NCI-H69 (cell line): ENCODE data around the gene FAM98C.
"Not testable (repeated sequence)": the region's sequence is repeated elsewhere in the genome, so short reads cannot be mapped to it uniquely, and the experiment has no call there.

Experiments
- DNase-seq: peaks from one replicate; lab custom pipeline; 2025; lab: John Stamatoyannopoulos, UW

Gene FAM98C

DNA sequence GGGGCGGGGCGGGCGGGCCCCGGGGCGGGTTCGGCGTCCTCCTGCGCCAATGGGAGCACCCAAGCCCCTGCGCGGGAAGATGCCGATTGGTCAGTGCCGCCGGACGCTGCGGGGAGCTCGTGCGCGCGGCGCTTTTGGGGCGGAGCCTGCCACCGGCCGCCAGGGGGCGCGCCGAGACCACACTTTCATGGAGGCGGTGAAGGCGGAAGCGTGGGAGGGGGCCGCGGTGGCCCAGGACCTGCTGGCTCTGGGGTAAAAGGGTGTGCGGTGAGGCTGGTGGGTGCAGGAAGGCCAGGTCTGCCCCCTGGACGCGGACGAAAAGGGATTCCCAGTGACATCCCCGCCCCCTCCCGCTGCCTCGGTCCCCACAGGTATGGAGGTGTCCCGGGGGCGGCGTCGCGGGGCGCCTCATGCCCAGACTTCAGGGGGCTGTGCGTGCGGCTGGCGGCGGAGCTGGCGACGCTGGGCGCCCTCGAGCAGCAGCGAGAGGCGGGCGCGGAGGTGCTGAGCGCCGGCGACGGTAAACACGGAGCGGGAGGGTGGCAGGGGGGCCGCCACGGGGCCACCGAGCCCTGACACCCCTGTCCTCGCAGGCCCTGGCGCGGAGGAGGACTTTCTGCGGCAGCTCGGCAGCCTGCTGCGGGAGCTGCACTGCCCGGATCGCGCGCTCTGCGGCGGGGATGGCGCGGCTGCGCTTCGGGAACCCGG, at the start of gene FAM98C:
FAM98C (plus strand) TSS at position 127 of the 708 bp plus-strand sequence; CDS start at position 188, 61 bp downstream.
- DNase-seq, result peak; percentile 98

DNA sequence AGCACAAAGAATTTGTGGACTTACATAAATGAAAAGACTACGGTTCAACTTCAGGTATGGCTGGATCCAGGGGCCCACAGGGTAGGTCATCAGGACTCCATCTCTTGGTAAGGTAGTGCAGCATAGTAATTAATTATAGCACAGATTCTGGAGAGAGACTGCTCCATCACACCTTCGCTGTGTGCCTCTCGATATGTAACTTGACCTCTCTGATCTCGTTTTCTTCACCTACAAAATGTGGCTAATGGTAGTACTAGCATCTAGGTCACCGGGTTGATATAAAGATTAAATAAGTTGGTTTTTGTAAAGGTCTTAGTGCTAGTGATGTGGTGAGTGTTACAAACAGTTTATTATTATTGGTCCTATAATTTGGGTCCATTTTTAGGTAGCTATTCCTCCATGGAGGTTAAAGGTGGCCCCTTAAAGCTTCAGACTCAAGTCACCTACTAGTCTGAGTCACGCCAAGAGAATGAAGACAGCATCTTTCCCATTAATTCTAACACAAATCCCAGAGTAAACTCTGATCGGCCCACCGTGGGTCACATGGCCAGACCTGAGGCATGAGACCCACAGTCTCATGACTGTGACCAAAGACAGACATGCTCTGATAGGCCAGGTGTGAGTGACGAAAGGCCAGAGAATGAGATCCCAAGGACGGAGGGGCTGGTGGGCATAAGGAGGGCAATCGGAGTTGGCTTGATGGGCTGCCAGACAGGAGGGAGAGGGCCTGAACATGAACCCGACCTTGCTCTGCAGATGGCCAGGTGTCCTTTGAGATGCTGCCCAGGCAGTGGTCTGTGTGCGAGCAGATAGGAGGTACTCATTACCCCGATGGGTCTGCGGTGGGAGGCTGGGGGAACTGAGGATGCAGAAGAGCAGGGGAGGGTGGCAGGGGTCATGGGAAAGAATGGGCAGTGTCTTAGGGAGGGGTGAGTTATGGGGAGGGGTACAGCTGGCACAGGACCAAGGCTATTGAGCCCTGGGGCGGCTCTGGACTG, 46.9 kb upstream of the FAM98C start:
- peak; percentile 38 for DNase-seq

DNA sequence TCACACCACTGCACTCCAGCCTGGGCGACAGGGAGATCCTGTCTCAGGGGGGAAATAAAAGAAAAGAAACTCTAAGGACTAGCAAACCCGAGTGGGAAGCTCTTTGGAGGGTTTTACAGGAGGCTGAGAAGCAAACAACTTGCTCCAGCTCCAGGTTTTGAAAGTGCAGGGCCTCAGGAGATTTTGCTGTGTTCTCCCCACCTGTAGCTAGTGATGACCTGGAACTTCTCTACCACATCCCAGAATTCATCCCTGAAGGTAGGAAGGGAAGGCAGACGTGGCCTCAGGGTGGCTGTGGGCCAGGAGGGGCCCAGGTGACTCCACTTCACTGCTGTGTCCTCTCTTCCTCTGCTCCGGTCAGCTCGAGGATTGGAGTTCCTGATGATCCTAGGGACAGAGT, 44.8 kb upstream of the FAM98C start:
- no peak for DNase-seq

DNA sequence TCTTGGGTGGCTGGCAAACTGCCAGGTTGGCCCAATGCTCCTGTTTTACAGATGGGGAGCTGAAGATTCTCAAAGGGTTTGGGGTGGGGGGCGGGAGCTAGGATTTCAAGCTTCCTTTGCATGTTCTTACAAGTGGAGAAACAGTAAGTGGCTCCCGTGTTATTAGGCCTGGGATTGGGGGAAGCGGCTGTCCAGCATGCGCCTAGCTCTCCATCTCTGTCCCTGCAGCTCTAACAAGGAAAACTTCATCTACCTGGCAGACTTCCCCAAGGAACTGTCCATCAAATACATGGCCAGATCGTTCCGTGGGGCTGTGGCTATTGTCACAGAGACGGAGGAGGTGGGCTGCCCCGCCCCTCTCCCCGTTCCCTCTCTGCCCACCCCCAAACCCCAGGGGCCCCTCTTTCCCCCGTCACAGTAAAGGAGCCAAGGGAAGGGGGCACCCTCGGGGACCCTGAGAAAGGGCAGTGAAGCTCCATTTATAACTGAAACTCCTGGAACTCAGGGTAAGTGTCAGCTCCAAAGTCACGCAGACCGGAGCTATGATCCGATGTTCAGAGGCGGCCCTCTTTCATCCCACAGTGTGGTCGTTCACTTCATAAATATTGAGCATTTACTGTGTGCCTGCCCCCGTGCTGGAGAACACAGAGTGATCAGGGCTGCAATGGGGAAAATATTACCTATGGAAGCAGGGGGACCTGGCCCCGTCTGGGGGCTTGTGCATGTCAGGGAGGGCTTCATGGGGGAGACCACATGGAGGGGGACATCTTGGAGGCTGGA, 43.5 kb upstream of the FAM98C start:
- DNase-seq, result no peak

DNA sequence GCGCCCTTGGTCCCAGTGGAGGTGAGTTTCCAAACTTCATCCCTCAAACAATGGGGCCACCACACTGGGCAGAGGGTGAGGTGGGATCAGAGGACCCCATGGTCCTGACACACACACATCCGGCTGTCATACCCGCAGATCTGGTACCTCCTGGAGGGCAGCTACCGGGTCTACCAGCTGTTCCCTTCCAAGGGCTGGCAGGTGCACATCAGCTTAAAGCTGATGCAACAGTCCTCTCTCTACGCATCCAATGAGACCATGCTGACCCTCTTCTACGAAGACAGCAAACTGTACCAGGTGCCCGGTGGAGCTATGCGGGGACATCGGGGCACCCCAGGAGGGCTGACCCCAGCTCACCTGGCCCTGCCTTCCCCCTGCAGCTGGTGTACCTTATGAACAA, 42.5 kb upstream of the FAM98C start:
- DNase-seq, result peak; percentile 23

DNA sequence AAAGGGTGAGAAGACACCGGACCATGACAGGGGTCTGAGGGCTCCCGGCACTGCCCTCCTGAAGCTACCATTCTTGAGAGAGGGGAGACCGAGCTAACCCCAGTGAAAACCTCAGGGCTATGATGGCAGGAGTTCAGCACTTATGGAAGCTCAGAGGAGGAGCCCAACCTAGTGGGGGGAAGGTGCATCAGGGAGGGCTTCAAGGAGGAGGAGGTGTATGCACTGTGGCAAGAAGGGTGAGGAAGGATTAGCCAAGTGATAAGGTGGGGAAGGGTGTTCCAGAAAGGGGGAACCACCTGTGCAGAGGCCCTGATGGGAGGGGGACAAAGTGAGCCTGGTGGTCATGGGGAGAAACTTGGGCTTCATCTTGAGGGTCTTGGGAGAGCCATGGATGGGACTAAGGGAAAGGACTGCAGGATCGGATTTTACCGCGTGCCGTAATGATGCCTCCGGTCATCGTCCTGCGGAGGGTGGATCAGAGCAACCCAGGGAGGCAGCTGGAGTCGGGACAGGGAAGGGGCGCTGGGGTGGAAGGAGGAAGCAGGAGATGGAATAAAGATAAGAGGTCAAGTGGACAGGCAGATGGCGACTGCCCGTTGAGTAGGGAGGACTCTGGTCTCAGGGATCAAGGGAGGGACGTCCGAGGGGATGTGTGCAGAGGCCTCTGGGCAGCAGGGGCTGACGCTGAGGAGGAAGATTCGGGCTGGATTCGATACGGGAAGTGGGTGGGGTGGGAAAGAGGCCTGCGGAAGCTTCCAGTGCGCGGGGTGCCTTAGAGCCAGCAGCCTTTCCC, 41.9 kb upstream of the FAM98C start:
- DNase-seq, result no peak

DNA sequence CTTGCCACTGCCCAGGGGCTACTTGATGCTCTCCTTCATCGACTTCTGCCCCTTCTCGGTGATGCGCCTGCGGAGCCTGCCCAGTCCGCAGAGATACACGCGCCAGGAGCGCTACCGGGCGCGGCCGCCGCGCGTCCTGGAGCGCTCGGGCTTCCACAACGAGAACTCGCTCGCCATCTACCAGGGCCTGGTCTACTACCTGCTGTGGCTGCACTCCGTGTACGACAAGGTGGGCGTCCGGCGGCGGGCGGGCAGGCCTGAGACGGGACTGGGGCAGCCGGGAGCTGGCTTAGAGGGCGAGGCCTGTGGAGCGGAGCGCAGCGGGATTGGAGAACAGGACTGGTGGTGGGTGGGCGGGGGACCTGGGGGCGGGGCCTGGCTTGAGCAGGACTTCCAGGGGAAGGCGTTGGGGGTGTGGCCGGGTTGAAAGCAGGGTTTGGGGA, 41.2 kb upstream of the FAM98C start:
- DNase-seq, result peak; percentile 92

DNA sequence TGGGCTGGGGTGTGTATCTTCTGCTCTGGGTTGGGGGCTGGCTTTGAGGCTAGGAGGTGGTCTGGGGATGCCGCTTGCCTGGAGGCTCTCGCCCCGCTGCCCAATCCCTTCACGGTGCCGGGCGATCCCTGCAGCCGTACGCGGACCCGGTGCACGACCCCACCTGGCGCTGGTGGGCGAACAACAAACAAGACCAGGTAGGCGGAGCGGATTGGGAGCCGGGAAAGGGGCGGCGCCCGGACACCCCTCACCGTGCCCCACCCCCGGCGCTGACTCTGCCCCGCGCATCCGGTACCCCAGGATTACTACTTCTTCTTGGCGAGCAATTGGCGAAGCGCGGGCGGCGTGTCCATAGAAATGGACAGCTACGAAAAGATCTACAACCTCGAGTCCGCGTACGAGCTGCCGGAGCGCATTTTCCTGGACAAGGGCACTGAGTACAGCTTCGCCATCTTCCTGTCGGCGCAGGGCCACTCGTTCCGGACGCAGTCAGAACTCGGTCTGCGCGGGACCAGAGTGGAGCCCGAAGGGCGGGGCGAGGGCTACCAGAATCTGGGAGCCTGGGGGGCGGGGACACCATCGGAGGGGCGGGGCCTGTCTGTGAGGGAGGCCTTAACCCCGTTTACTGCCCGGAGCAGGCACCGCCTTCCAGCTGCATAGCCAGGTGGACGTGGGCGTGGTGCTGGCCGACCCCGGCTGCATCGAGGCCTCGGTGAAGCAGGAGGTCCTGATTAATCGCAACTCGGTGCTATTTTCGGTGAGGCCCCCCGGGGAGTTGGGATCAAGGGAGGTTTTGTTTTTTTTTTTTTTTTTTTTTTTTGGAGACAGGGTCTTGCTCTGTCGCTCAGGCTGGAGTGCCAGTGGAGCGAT, 40.6 kb upstream of the FAM98C start:
- DNase-seq, result peak; percentile 84

DNA sequence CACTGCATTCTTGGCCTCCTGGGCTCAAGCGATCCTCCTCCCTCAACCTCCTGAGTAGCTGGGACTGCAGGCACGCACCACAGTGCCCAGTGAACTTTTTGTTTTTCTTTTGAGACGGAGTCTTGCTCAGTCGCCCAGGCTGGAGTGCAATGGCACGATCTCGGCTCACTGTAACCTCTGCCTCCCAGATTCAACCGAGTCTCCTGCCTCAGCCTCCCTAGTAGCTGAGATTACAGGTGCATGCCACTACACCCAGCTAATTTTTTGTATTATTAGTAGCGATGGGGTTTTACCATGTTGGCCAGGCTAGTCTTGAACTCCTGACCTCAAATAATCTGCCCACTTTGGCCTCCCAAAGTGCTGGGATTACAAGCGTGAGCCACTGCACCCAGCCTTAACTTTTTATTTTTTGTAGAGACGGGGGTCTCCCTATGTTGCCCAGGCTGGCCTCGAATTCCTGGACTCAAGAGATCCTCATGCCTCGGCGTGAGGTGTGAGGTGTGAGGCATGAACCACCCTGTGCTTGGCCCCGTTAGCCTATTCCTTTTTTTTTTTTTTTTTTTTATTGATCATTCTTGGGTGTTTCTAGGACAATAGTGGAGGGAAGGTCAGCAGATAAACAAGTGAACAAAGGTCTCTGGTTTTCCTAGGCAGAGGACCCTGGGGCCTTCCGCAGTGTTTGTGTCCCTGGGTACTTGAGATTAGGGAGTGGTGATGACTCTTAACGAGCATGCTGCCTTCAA, 39.8 kb upstream of the FAM98C start:
- not testable (repeated sequence) for DNase-seq

DNA sequence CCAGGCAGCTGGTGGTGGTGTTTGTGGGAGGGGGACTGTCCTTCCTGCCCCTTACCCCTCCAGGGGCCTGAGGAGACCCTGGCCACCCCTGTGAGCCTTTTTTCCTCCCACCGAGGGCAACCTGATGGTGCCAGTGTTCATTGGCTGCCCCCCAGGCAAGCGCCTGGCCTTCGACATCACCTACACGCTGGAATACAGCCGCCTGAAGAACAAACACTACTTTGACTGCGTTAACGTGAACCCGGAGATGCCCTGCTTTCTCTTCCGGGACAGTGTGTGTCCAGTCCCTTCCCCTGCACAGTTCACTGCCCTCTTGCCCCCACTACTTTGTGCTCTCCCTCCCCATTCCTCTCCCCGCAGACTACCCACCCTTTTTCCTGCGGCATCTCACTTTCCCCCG, 35.9 kb upstream of the FAM98C start:
- DNase-seq, result no peak

DNA sequence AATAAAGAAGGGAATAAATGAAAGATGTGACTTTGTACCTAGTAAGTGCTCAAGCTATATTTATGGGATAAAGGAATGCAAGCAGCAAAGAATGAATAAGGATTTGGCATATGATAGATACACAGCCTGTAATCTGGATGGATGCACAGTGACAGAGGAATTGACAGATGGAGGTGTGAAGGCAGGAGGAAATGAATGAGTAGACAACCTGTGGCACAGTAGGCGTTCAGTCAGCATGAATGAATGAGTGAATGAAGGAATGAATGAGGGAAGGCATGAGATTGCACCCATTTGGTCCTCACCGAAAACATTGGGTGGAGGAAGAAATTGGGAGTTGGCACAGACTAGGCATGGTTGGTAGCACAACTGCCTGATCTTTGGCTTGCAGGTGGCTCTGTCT, 33.3 kb upstream of the FAM98C start:
- DNase-seq, result no peak

DNA sequence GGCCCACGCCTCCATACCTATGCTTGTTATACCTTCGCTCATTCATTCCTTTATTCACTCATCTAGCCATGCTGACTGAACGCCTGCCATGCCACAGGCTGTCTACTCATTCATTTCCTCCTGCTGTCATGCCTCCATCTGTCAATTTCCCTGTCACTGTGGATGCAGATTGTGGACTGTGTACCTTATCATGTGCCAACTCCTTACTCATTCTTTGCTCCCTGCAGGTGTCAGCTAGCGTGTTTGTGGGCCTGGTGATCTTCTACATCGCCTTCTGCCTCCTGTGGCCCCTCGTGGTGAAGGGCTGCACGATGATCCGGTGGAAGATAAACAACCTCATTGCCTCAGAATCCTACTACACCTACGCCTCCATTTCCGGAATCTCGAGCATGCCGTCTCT, 32.6 kb upstream of the FAM98C start:
- DNase-seq, result peak; percentile 57

DNA sequence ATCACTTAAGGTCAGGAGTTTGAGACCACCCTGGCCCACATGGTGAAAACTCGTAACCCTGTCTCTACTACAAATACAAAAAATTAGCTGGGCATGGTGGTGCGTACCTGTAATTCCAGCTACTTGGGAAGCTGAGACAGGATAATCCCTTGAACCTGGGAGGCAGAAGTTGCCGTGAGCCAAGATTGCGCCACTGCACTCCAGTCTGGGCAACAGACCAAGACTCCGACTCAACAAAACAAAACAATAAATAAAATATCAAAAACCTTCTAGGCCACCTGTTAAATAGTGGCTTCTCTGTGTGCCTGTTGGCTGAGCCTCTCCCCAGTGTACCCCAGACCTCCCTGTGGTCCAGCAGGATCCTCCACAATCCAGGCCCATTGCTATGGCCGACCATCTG, 31.8 kb upstream of the FAM98C start:
- DNase-seq, result no peak

DNA sequence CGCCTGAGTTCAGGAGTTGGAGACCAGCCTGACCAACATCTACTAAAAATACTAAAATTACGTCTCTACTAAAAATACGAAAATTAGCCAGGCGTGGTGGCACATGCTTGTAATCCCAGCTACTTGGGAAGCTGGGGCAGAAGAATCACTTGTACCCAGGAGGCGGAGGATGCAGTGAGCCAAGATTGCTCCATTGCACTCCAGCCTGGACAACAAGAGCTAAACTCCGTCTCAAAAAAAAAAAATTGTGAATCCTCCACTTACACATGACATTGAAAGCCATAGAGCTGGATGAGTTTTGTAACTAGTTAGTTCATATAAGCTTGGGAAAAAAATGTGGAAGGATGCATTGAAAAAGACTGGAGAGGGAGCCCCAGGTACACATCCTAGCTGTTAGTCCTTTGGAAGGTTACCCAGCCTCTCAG, 29.0 kb upstream of the FAM98C start:
- no peak for DNase-seq

DNA sequence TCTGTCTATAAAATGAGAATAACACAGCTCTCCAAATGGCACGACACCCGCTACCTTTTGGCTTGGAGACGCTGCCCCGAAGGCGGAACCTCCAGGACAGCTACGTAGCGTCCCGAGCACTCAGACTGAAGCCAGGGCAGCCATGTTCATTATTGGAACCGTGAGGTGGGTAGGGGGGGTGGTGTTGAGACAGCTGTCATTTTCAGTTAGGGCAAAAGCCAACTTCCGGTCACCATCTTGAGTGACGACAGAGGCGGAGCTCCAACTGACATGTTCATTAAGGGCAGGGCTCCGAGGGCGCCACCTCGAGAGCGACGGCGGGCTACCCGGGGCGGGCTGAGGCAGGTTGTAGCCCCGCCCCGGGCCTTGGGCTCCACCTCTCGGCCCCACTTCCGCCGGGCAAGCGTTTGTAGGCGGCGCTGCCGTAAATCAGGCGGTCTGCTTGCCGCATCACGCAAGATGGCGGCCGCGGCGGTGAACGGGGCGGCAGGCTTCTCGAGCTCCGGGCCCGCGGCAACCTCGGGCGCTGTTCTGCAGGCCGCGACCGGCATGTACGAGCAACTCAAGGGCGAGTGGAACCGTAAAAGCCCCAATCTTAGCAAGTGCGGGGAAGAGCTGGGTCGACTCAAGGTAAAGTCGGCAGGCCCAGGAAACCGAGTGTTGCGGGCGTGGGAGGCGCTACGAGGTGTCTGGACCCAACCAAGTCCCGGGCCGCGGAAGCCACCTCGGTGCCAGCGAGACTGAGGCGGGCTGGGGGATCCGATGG, 28.4 kb upstream of the FAM98C start, which contains the start of gene PSMD8:
PSMD8 (plus strand) TSS at position 240 of the 766 bp plus-strand sequence; CDS start at position 271, 31 bp downstream.
- peak; percentile 100 for DNase-seq

DNA sequence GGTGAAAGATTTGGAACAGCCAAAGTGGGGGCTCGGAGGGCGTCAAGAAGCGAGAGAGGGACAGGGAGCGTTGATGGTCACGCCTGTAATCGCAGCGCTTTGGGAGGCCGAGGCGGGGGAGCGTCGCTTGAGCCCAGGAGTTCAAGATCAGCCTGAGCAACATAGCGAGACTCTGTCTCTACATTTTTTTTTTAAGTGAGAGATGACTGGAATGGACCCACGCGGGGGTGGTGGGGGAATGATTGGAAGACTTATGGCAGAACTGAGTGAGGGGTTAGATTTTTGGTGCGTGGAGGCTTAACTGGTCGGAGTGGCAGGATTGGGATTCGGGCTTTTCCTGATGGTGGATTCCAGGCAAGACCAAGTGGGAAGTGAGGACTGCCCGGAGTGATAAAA, 27.8 kb upstream of the FAM98C start:
- DNase-seq, result peak; percentile 60

DNA sequence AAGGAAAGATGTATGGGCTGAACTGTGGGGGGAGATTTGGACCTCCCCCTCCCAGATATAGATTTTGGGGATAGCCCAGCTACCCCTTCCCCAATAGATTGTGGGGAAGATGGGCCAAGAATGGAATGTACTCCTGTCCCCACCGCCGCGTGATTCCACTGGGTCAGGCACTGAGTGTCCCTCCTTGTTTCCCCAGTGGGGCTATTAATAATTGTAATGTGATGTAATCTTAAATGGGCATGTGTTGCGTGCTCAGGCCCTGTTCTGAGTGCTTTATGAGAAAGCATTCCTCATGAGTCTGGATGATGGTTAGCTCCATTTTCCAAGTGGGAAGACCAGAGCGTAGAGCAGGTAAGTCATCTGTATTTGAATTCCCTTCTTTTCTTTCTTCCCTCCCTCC, 27.1 kb upstream of the FAM98C start:
- no peak for DNase-seq

DNA sequence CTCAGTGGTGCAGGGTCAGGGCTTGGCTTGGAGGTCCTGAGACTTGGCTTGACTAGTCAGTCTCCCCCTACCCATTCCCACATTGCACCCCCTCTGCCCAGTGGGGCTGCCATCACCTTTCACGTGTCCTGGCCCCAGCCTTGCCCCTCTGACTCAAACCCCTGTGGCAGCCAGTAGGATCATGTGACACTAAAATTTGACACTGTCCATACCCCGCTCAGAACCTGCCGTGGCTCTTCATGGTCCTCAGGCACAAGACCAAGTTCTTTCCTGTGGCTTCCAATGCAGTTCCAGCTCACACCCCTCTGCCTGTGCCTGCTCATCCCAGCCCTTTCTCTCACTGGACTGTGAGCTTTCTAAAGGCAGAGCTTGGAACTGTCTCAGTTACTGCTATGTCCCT, 26.3 kb upstream of the FAM98C start:
- DNase-seq, result no peak

DNA sequence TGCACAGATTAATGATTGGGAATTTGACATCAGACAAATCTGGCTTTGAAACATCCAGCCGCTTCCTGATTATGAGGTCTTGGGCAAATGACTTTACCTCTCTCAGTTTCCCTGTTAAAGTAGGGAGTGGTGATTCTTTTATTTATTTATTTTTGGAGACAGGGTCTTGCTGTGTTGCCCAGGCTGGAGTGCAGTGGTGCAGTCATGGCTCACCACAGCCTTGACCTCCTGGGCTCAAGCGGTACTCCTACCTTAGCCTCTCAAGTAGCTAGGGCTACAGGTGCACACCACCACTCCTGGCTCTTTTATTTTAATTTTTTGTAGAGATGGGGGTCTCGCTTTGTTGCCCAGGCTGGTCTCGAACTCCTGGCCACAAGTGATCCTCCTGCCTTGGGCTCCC, 25.8 kb upstream of the FAM98C start:
- no peak for DNase-seq
